Adrenal gland (tissue), 12 donors: ENCODE results near the gene COA4. TPM values are rescaled to one million over a fixed set of nuclear protein-coding genes. Genes with fewer than 3 reads are reported as not detected.

Experiments used
- DNase-seq, 7 donors: peaks; one replicate each; pipeline ENCODE4 v3.0.0-alpha.2; 2019 to 2020
- H3K27ac ChIP-seq, 5 donors: fragments of 200-600 bp; sonication (generic) in 4 of 5; 1 replicate in 3 of 5; 2 replicates in 2 of 5; pipeline versions ENCODE4 v1.5.1 to v1.8.0; 2016 to 2020; ENCODE audit warnings: mild to moderate bottlenecking in 1 of 5
- H3K27me3 ChIP-seq: fragments of 200-600 bp; 2 replicates; pipeline ENCODE4 v1.8.0; 2021
- H3K36me3 ChIP-seq, 2 donors: fragments of 200-600 bp; replicated peaks in 1 of 2; 1 replicate in 1 of 2; 2 replicates in 1 of 2; pipeline versions ENCODE4 v1.5.1 to v1.8.0; 2018 to 2022
- H3K4me1 ChIP-seq, 2 donors: fragments of 200-600 bp; replicated peaks in 1 of 2; 1 replicate in 1 of 2; 2 replicates in 1 of 2; pipeline versions ENCODE4 v1.5.1 to v1.8.0; 2018 to 2021
- H3K4me3 ChIP-seq, 4 donors: fragments of 200-600 bp; sonication (generic) in 3 of 4; one replicate each; pipeline ENCODE4 v1.5.1; 2016 to 2018
- H3K9me3 ChIP-seq, 3 donors: fragments of 200-600 bp; sonication (generic) in 1 of 3; replicated peaks in 1 of 3; 1 replicate in 2 of 3; 2 replicates in 1 of 3; pipeline versions ENCODE4 v1.5.1 to v1.8.0; 2016 to 2021
- CTCF ChIP-seq, 6 experiments: fragments of 450-650 bp in 4 of 6; fragments of 200-600 bp in 2 of 6; sonication (generic) in 1 of 6; IDR thresholded peaks; 1 replicate in 5 of 6; 2 replicates in 1 of 6; pipeline versions ENCODE4 v1.5.1 to v1.8.0; 2016 to 2021; ENCODE audit warnings: antibody characterized with exemption in 6 of 6, mild to moderate bottlenecking in 2 of 6, moderate library complexity in 1 of 6
- POLR2A ChIP-seq, 2 donors: fragments of 450-650 bp; IDR thresholded peaks; one replicate each; pipeline ENCODE4 v1.6.1; 2017; ENCODE audit warnings: antibody characterized with exemption in 2 of 2, mild to moderate bottlenecking in 2 of 2, moderate library complexity in 1 of 2
- WGBS, 4 donors: extraction: QIAGEN DNeasy Blood & Tissue Kit in 2 of 4; methylation state at CpG; one replicate each; pipeline versions ENCODE4 v1.1.5 to v1.1.7; 2013 to 2017; 5-methylcytosine and 5-hydroxymethylcytosine counted together
- intact Hi-C, 2 donors: fragments of 100-400 bp; cut with DNase I; formaldehyde crosslinking; loops; one replicate each; pipeline versions ENCODE4 v1.14.1 to v1.15.0; 2022 to 2023
- polyA plus RNA-seq, 3 donors: library from polyadenylated mRNA; stranded (reverse); fragments of 200-250 nt in 2 of 3; fragments of 350-450 nt in 1 of 3; fragmentation: Illumina TruSeq in 1 of 3; extraction: RNeasy Lipid Tissue Mini Kit (QIAGEN cat#74804) in 1 of 3; gene quantifications; one replicate each; pipeline ENCODE4 v1.2.3, GENCODE V29; 2013 to 2014
- total RNA-seq, 9 donors: library from RNA; depleted of rRNA in 4 of 9; stranded (reverse); fragments of >200 nt in 4 of 9; fragments of 120-200 nt in 1 of 9; fragmentation: NEBNext Ultra II Directional in 1 of 9; extraction: Animal tissue kit (Norgen Biotek cat#: 25700) in 1 of 9; gene quantifications; one replicate each; pipeline versions ENCODE4 v1.1.0 to v1.2.4, GENCODE V29; 2013 to 2023
- donor health status: healthy with polysubstance abuse.
- donor health status: Bipolar disorder and iron deficiency.
- donor health status: DM: yes; HTN: yes; CAD: no.
- donor health status: DM: no; HTN: no; CAD: no.
- donor health status: DM: no; HTN: no; CAD: no.
- donor health status: DM: yes; HTN: yes; CAD: no.

The COA4 gene
- total and polyA plus RNA-seq, 12 donors, result 82.3 to 251 (median 132) TPM

GRCh38 chr11:73830261-73830660 lies 46.4 kb downstream of the COA4 start:
- Histone ChIP-seq H3K27ac (no peak overlapping the region), H3K4me3 (no peak overlapping the region), H3K36me3 (peaks cover 0 to 10% of the 10 kb centered on the region in 2 donors), H3K9me3 (no peaks in the 10 kb centered on the region), H3K27me3 (no peaks in the 10 kb centered on the region), H3K4me1 (no peaks in the 10 kb centered on the region)
- no peak for DNase-seq
- no peak for TF ChIP-seq CTCF (IDR thresholded peaks at IDR 0.05)
- no peak for TF ChIP-seq POLR2A (IDR thresholded peaks at IDR 0.05)
- intact Hi-C loops, result no loop called here
- WGBS, 4 donors, result 79 to 92% (median 89%) methylated on average over 1 of the region's 1 CpG

Other genes with a start within 250 kb of the COA4 start
- 1 to 10 TPM; 1.3 to 8.1 (median 2.1) TPM for gene PLEKHB1, start 230.3 kb downstream of the COA4 start, total RNA-seq
- 10 to 100 TPM in 1 of 3 donors, 1 to 10 TPM in 2; 3.0 to 11.2 (median 3.5) TPM for gene PLEKHB1, start 230.3 kb downstream of the COA4 start, polyA plus RNA-seq
- gene RAB6A, start 115.8 kb downstream of the COA4 start, total RNA-seq, result 100 to 1,000 TPM in 8 of 9 donors, 10 to 100 TPM in 1; 93.6 to 283 (median 141) TPM
- gene RAB6A, start 115.8 kb downstream of the COA4 start, polyA plus RNA-seq, result 100 to 1,000 TPM in 1 of 3 donors, 10 to 100 TPM in 2; 27.8 to 277 (median 40.5) TPM
- gene MRPL48, start 89.0 kb downstream of the COA4 start, total RNA-seq, result 10 to 100 TPM; 13.6 to 75.3 (median 30.1) TPM
- gene MRPL48, start 89.0 kb downstream of the COA4 start, polyA plus RNA-seq, result 10 to 100 TPM; 31.7 to 59.5 (median 32.3) TPM
- 10 to 100 TPM; 14.2 to 38.2 (median 29.1) TPM for gene PAAF1, start 153 bp upstream of the COA4 start, total RNA-seq
- 10 to 100 TPM; 24.8 to 55.9 (median 25.1) TPM for gene PAAF1, start 153 bp upstream of the COA4 start, polyA plus RNA-seq
- under 1 TPM in 5 of 9 donors, not detected in 4; 0.14 to 0.65 (median 0.57) TPM for gene DNAJB13, start 74.2 kb upstream of the COA4 start, total RNA-seq
- under 1 TPM; 0.16 to 0.34 (median 0.27) TPM for gene DNAJB13, start 74.2 kb upstream of the COA4 start, polyA plus RNA-seq
- 100 to 1,000 TPM in 1 of 9 donors, 10 to 100 TPM in 8; 12.4 to 117 (median 37.6) TPM for gene UCP2, start 106.0 kb upstream of the COA4 start, total RNA-seq
- 10 to 100 TPM; 26.0 to 91.3 (median 44.2) TPM for gene UCP2, start 106.0 kb upstream of the COA4 start, polyA plus RNA-seq
- 1 to 10 TPM in 5 of 9 donors, under 1 TPM in 4; 0.36 to 4.0 (median 1.3) TPM for gene UCP3, start 132.2 kb upstream of the COA4 start, total RNA-seq
- 1 to 10 TPM in 2 of 3 donors, under 1 TPM in 1; 0.53 to 6.3 (median 4.7) TPM for gene UCP3, start 132.2 kb upstream of the COA4 start, polyA plus RNA-seq